ENCODE results near the gene MBNL3.
"Not testable (repeated sequence)": the region's sequence is repeated elsewhere in the genome, so short reads cannot be mapped to it uniquely, and the experiment has no call there.

MBNL3 gene

DNA sequence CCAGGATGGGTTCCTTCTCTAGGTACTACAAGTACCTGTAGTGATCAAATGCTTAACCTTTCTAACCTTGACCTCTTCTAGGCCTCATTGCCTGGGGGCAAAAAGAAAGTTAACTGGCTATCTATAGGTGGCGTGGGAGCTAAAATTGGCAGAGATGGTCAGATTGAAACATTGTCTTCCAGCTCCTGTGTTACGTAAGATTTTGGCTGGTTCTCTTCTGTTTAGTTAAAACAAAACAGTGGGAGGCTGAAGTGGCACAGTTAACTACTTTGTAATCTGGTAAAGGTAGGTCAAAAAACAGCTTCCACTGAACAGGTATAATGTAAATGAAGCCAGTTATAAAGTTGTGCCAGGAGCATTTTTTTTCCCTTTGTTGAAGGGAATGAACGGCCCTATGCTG, 115.2 kb downstream of the MBNL3 start:
- DNase-seq (ENCODE audit: low read depth in 2 of 2) = no peak

DNA sequence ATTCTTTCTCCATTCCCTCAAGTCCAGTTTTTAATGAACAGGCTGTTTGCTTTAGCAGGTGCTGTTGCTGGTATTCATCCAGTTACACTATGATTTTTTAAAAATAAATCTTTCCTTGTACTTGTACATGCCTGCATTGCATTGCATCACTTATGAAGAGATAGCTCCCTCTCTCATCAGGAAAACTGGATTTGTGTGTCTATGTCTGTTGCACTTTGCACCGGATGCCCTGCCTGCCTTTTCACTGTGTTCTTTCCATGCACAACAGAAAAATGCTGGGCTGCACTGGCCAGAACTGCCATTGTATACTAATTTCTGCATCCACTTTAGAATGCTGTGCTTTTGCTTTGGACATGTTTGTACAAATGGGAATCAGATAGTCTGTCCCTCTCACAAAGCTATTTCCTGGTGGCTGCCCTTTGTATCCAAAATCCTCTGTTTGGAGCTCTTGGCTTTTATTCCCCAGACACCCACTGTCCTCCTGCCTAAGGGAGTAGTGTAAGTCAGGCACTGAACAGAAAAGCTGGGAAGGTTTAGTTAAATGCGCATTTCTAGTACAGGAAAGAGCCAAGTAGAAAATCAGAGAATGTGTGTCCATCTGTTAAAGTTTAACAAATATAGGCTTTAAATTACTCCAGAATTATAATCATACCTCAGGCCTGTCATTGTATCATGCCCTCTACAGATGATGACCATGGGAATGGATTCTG, 119.1 kb downstream of the MBNL3 start:
- no peak for DNase-seq (ENCODE audit: low read depth in 2 of 2)

DNA sequence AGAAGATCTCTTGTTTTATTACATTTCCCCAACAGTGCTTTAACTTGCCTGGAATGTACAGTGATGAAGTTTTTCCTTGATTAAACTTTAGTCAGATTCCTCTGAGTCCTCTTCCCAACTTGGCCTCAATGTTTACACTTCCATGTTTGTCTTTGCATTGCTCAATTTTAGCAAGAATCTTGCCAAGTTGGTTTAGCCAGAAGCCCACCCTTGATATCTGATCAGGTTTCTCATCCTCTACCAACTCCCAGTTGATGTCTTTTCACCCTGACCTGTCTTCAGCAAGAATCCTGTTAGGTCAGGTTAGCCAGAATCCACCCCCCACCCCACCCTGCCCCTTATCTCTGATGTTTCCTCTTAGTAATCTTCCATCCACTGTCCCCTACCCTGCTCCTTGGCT, 120.9 kb downstream of the MBNL3 start:
- no peak for DNase-seq (ENCODE audit: low read depth in 2 of 2)

DNA sequence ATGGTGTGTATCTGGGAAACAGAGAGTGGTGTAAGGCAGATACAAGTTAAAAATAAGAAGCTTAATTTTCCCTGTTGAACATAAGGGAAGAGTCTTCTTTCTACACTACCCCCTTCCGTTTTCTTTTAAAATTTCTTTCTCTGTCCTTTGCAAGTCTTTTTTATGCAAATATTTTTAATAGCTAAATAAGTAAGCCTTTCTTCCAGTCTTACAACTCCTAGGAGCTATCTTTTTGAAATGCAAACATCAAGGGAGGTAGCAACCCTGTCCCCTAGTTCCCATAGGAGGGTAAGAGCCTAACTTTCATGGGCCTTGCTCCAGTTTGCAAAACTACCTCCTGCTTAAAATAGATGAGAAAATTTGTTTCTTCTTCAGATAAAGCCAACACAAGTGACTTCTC, 121.5 kb downstream of the MBNL3 start:
- DNase-seq (ENCODE audit: low read depth in 2 of 2) = no peak

DNA sequence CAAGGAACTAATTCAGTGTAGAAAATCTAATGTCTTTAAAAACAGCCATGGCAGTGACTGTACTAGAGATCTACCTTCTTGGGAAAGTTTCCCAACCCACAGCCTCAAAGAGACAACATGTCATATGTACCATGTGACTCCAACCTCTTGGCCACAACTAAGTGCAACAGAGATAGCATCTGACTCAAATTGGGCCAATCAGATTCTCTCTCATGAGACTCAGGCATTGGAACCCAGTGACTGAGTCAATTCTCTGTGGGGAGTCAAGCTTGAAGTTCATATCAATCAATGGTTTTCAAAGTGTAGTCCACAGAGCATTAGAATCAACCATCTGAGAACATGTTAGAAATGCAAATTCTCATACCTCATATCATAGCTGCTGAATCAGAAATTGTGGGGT, 123.3 kb downstream of the MBNL3 start:
- no peak for DNase-seq (ENCODE audit: low read depth in 2 of 2)

DNA sequence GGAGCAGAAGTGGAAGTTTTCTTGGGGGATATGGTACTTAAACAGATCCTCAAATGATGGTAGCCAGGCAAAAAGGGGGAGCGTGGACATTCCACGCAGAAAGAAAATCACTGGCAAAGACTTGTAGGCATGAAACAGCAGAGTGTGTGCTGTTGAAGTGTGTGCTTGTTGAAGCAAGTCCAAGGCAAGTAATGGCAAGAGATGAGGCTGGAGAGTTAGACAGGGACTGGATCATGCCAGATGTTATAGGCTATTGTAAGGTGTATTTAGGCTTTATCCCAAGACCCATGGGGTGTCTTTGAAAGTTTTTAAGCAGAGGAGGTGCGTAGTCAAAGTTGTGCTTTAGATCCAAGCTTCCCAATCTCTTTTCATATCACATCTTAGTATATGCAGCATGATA, 124.5 kb downstream of the MBNL3 start:
- DNase-seq (ENCODE audit: low read depth in 2 of 2) = no peak

DNA sequence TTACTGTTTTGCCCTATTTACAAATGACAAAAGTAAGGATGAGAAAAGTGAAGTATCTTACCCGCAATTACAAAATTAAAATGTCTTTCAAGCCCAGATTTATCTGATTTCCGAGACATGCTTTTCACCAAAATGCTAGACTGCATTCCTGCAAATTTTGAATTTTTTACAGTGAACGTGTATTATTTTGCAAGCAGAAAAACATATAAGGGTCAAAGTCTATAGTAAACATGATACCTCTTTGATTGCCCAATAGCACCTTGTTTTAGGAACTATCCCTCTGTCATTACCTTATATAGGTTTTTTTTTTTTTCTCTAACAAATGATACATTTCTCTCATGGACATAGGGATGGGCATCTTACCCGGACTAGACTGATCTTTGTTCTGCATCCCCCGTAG, 135.4 kb downstream of the MBNL3 start:
- no peak for DNase-seq (ENCODE audit: low read depth in 2 of 2)

DNA sequence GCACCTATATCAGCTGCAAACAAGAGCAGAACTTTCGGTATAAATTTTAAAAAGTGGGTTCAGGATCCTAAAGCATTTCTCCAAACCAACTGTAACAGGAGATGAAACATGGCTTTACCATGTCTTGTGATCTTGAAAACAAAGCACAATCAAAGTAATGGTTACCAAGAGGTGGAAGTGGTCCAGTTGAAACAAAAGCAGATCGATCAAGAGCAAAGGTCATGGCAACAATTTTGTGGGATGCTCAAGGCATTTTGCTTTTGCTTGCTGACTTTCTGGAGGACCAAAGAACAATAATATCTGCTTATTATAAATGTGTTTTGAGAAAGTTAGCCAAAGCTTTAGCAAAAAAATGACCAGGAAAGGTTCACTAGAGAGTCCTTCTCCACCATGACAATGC, 152.7 kb downstream of the MBNL3 start:
- DNase-seq (ENCODE audit: low read depth in 2 of 2) = no peak

DNA sequence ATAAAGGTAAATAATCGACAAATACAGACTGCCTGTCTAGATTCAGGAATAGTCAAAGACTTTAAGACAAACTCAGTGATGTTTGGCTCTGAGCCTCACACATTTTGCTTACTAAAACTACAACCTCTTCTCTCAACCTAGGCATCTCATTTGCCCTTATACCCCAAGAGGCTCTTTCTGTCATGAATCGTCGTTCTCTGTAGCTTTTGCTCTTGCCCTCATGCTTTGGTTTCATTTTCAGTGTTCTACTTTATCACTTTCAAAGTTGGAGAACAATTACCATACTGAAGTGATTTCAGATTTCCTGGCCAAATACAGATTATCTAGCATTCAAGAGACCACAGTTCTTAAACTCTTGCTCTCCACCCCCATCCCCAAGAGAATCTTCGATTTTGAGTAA, 155.5 kb downstream of the MBNL3 start:
- DNase-seq (ENCODE audit: low read depth in 2 of 2) = no peak

DNA sequence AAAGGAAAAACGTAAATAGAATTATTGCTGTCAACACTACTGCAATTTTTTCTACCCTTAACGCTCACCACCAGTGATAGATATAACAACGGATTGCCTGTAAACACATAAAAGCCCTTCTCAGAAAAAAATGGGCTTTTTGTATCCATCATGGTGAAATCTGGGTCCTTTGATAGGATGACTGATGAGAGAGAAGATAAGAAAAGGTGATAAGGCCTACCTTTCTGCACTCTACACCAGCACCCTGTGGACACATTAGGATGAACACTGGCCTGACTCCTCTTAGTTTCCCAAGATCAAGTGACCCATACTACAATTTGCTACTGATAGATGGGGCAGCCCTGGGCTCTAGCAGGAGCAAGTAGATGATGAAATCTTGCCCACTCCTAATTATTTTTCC, 157.3 kb downstream of the MBNL3 start:
- DNase-seq (ENCODE audit: low read depth in 2 of 2) = no peak

DNA sequence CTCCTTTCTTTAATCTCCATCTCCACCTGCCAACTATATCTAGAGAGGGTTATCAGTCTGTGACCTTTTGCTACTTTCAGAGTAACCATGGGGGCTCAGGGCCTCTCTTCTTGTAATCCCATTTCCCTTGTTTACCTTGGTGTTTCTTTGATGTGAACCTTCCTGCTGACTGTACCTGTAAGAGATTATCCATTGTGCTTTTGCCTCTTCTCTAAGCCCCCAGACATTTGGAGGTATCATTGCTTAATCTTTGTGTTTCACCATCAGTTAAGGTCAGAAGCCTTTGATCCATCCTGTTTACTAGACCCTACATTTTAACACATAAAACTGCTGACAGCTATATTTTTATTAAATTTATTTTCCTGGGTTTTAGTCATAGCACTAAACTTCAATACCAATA, 157.8 kb downstream of the MBNL3 start:
- no peak for DNase-seq (ENCODE audit: low read depth in 2 of 2)

DNA sequence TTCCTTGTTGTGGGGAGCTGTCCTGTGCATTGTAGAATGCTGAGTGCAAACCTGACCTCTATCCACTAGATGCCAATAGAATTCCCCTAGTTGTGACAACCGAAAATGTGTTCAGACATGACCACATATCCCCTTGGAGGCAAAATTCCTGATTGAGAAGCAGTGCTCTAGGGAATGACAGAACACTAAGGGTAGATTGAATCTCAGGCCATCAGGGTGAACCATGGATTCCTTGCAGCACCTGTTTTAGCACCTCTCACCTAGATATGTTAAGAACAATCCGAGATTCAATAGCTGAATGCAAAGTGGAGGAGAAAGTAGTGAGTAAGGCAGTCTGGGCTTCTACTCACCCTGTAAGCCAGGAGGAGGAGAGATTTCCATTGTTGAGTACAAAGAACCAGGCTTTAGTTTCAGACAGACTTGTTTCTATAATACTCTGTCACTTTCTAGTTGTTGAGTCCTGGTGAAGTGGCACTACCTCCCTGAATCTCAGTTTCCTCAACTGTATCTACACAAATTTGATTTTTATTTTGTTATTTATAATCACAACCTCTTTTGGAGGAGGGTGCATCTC, 158.6 kb downstream of the MBNL3 start:
- no peak for DNase-seq (ENCODE audit: low read depth in 2 of 2)

DNA sequence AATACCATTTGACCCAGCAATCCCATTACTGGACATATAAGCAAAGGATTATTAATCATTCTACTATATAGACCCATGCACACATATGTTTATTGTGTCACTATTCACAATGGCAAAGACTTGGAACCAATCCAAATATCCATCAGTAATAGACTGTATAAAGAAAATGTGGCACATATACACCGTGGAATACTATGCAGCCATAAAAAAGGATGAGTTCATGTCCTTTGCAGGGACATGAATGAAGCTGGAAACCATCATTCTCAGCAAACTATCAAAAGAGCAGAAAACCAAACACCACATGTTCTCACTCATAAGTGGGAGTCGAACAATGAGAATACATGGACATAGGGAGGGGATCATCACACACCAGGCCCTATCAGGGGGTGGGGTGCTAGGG, 161.9 kb downstream of the MBNL3 start:
- not testable (repeated sequence) for DNase-seq (ENCODE audit: low read depth in 2 of 2)

Measured in activated CD4-positive, alpha-beta T cell treated with anti-CD3 and anti-CD28 coated beads for 24 hours (primary cell).